ENCODE results near the gene TXNDC5.
A peak's percentile ranks its signal among the peaks of the same experiment; 100 is the strongest.

TXNDC5 gene

GRCh38 chr6:7851780-7852179, 58.8 kb downstream of the TXNDC5 start:
- DNase-seq (ENCODE audit: low read depth), result no peak

GRCh38 chr6:7848229-7848628, 62.4 kb downstream of the TXNDC5 start:
- no peak for DNase-seq (ENCODE audit: low read depth)

GRCh38 chr6:7846966-7847818, 63.4 kb downstream of the TXNDC5 start:
- peak; percentile 66 for DNase-seq (ENCODE audit: low read depth)

- peak; percentile 15 for DNase-seq (ENCODE audit: low read depth)
These were observed 68.7 kb downstream of the TXNDC5 start for GRCh38 chr6:7841781-7842468.

GRCh38 chr6:7836371-7837026, 74.1 kb downstream of the TXNDC5 start:
- DNase-seq (ENCODE audit: low read depth), result no peak

- no peak for DNase-seq (ENCODE audit: low read depth)
These were observed 76.9 kb downstream of the TXNDC5 start for GRCh38 chr6:7833751-7834070.

GRCh38 chr6:7832904-7833750, 77.5 kb downstream of the TXNDC5 start:
- DNase-seq (ENCODE audit: low read depth), result no peak

All from fibroblast of gingiva (primary cell).